GM12874 (cell line): ENCODE measurements around the gene SALL4.

Source experiments
- CTCF ChIP-seq: IDR thresholded peaks from 2 replicates; pipeline ENCODE4 v1.5.1; 2011; ENCODE audit warnings: low read depth, mild to moderate bottlenecking, control low read depth, low read length, moderate library complexity; ENCODE audit not compliant: insufficient read depth

The SALL4 gene

GRCh38 chr20:51811514-51812128 is 9.3 kb upstream of the SALL4 start:
- TF ChIP-seq CTCF, result no peak

- TF ChIP-seq CTCF, result no peak
Measured at GRCh38 chr20:51811042-51811355, 8.7 kb upstream of the SALL4 start.

DNA sequence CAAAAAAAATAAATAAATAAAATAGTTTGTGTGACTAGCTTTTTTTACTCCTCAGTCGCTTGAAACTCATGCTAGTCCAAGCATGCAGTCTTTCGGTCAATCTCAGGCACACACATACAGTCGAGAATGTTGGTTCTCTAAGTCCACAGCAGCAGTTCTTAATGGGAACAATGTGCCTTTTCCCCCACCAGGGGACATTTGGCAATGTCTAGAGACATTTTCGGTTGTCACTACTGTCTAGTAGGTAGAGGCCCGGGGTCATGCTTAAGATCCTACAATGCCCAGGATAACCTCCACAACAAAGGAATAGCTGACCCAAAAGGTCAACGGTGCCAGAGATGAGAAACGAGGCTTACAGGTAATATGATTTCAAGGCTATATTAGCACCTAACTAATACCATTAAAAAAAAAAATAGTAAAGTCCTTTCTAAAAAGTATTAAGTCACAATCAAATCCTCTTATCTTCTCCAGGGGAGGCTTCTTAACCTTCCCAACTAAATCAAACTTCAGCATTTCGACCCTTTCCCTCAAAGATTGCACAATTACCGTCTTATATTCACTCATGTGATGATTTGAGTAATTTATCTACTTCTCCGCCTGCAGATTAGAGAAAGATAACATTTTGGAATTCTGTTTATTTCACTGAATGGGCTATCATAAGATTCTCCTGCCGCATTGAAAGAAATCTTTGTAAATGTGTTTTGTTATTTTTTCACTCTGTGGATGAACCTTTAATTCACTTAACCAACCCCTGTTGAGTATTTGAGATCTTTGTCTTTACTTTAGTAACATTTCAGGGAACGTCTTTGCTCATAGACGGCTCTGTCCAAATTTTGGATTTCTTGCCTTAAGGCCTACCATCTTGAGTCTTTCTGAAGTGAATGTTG is 8.1 kb upstream of the SALL4 start:
- TF ChIP-seq CTCF, result no peak

GRCh38 chr20:51807720-51808250 is 5.5 kb upstream of the SALL4 start:
- no peak for TF ChIP-seq CTCF

DNA sequence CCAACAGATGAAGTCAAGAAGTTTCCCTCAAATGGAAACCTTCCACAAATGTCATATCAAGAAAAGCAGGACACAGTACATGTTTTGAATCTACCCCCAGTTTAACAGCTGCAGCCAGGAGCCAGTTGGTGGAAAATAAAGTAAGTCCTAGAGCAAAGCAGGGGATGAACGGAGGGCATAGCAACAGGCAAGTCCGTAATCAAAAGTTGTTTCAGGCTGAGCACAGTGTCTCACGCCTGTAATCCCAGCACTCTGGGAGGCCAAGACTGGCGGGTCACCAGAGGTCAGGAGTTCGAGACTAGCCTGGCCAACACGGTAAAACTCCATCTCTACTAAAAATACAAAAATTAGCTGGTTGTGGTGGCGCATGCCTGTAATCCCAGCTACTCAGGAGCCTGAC is 2.4 kb upstream of the SALL4 start:
- TF ChIP-seq CTCF, result no peak

GRCh38 chr20:51803148-51803854 is 980 bp upstream of the SALL4 start:
- no peak for TF ChIP-seq CTCF

DNA sequence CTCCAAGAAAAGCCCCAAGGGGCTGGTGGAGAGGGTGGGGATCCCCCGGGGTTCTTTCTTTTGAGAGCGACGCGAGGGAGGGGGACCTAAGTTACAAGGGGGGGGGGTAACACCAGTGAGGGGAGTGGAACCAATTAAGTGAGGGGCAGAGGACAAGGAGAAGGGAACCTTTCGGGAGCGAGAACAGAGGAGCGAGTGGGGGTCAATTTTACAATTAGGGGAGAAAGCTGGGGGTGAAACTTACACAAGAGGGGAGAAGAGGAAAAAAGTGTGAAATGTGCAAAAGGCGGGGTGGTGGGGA is 548 bp downstream of the SALL4 start:
- no peak for TF ChIP-seq CTCF
